NOMO-1 treated with dmso at 0.1 percent for 144 hours (cell line): ENCODE data around the gene ZNF652.
A peak's percentile ranks its signal among the peaks of the same experiment; 100 is the strongest.
"Not testable (repeated sequence)": the region's sequence is repeated elsewhere in the genome, so short reads cannot be mapped to it uniquely, and the experiment has no call there.

Experiments
- DNase-seq: peaks from one replicate; lab custom pipeline; 2025; ENCODE audit not compliant: unreplicated experiment; lab: John Stamatoyannopoulos, UW

Gene ZNF652

GRCh38 chr17:49387498-49388289 lies 25.6 kb upstream of the ZNF652 start:
- no peak for DNase-seq

GRCh38 chr17:49386373-49386772 lies 24.3 kb upstream of the ZNF652 start:
- DNase-seq = no peak

GRCh38 chr17:49384951-49385350 lies 22.9 kb upstream of the ZNF652 start:
- no peak for DNase-seq

- no peak for DNase-seq
Measured at GRCh38 chr17:49383060-49383459, 21.0 kb upstream of the ZNF652 start.

GRCh38 chr17:49382556-49382955 lies 20.5 kb upstream of the ZNF652 start:
- no peak for DNase-seq

- DNase-seq = no peak
Measured at GRCh38 chr17:49381793-49382192, 19.7 kb upstream of the ZNF652 start.

- DNase-seq = no peak
Measured at GRCh38 chr17:49381033-49381432, 19.0 kb upstream of the ZNF652 start.

GRCh38 chr17:49379926-49380325 lies 17.9 kb upstream of the ZNF652 start:
- no peak for DNase-seq

GRCh38 chr17:49378311-49378710 lies 16.3 kb upstream of the ZNF652 start:
- DNase-seq = no peak

GRCh38 chr17:49375544-49375943 lies 13.5 kb upstream of the ZNF652 start:
- no peak for DNase-seq

GRCh38 chr17:49373115-49373514 lies 11.1 kb upstream of the ZNF652 start:
- DNase-seq = no peak

GRCh38 chr17:49372425-49372824 lies 10.4 kb upstream of the ZNF652 start:
- DNase-seq = no peak

- no peak for DNase-seq
Measured at GRCh38 chr17:49370971-49371834, 9.2 kb upstream of the ZNF652 start.

- DNase-seq = no peak
Measured at GRCh38 chr17:49369760-49370159, 7.7 kb upstream of the ZNF652 start.

- no peak for DNase-seq
Measured at GRCh38 chr17:49369089-49369488, 7.0 kb upstream of the ZNF652 start.

GRCh38 chr17:49365667-49366066 lies 3.6 kb upstream of the ZNF652 start:
- no peak for DNase-seq

- DNase-seq = not testable (repeated sequence)
Measured at GRCh38 chr17:49365126-49365525, 3.1 kb upstream of the ZNF652 start.

- no peak for DNase-seq
Measured at GRCh38 chr17:49364119-49364518, 2.1 kb upstream of the ZNF652 start.

GRCh38 chr17:49363251-49363650 lies 1.2 kb upstream of the ZNF652 start:
- no peak for DNase-seq

GRCh38 chr17:49362723-49363117 lies 670 bp upstream of the ZNF652 start:
- no peak for DNase-seq

- DNase-seq = no peak
Measured at GRCh38 chr17:49361129-49361901, 735 bp downstream of the ZNF652 start.

GRCh38 chr17:49360796-49361128 lies 1.3 kb downstream of the ZNF652 start:
- DNase-seq = peak; percentile 36
